ENCODE measurements around the gene FPR3. TPM values are rescaled to one million over a fixed set of nuclear protein-coding genes. Genes with fewer than 3 reads are reported as not detected.
A peak's percentile ranks its signal among the peaks of the same experiment; 100 is the strongest.
"Not testable (repeated sequence)": the region's sequence is repeated elsewhere in the genome, so short reads cannot be mapped to it uniquely, and the experiment has no call there.

Gene FPR3
- total RNA-seq, 1 donor from 2014 or later, result not detected

GRCh38 chr19:51803967-51804366 is 9.0 kb downstream of the FPR3 start:
- peak overlapping the region; percentile 26 for H2AFZ ChIP-seq (ENCODE audit: low read depth, low read length)
- no peaks in the 10 kb centered on the region for H3K27me3 Mint-ChIP-seq (ENCODE audit: low read depth, unreplicated experiment)
- H3K9ac ChIP-seq (ENCODE audit: low read length), result no peak overlapping the region
- H3K4me1 Mint-ChIP-seq (ENCODE audit: low read depth, unreplicated experiment), result peaks cover 3% of the 10 kb centered on the region
- peaks cover 3% of the 10 kb centered on the region for H3K9me3 ChIP-seq (ENCODE audit: insufficient read depth, low read depth, low read length)
- H3K4me3 Mint-ChIP-seq (ENCODE audit: unreplicated experiment), result no peak overlapping the region
- no peak overlapping the region for H3K27ac Mint-ChIP-seq (ENCODE audit: unreplicated experiment)
- H3K27ac ChIP-seq (ENCODE audit: low read depth, low read length), result no peak overlapping the region
- no peak for FAIRE-seq
- no peak overlapping the region for H3K4me3 ChIP-seq (ENCODE audit: insufficient read depth, low read depth, low read length)
- peaks cover 21% of the 10 kb centered on the region for H3K9me3 Mint-ChIP-seq (ENCODE audit: unreplicated experiment)
- H3K27me3 ChIP-seq (ENCODE audit: insufficient read depth, low read length), result no peaks in the 10 kb centered on the region
- no peak for TF ChIP-seq CTCF (IDR thresholded peaks at IDR 0.05; ENCODE audit: insufficient read depth, low read depth, low read length)
- TF ChIP-seq EZH2 (IDR thresholded peaks at IDR 0.05; ENCODE audit: insufficient read depth, low read length), result no peak
- no peaks in the 10 kb centered on the region for H3K36me3 ChIP-seq (ENCODE audit: insufficient read depth, low read length)
- no peaks in the 10 kb centered on the region for H3K79me2 ChIP-seq (ENCODE audit: insufficient read depth, low read length)
- DNase-seq (ENCODE audit: low read depth), result no peak
- no peaks in the 10 kb centered on the region for H3K36me3 Mint-ChIP-seq (ENCODE audit: low read depth, unreplicated experiment)
- H3K4me2 ChIP-seq (ENCODE audit: low read length), result no peak overlapping the region
- H4K20me1 ChIP-seq (ENCODE audit: insufficient read depth, low read length), result no peaks in the 10 kb centered on the region
- peaks cover 9% of the 10 kb centered on the region for H3K4me1 ChIP-seq (ENCODE audit: insufficient read depth, low read length)

GRCh38 chr19:51804789-51805188 is 9.8 kb downstream of the FPR3 start:
- not testable (repeated sequence) for H3K4me1 ChIP-seq (ENCODE audit: insufficient read depth, low read length); H4K20me1 ChIP-seq (ENCODE audit: insufficient read depth, low read length); H3K9me3 ChIP-seq (ENCODE audit: insufficient read depth, low read depth, low read length); H3K36me3 Mint-ChIP-seq (ENCODE audit: low read depth, unreplicated experiment); H3K27ac Mint-ChIP-seq (ENCODE audit: unreplicated experiment); H3K79me2 ChIP-seq (ENCODE audit: insufficient read depth, low read length); DNase-seq (ENCODE audit: low read depth); H2AFZ ChIP-seq (ENCODE audit: low read depth, low read length); H3K27ac ChIP-seq (ENCODE audit: low read depth, low read length); H3K4me3 Mint-ChIP-seq (ENCODE audit: unreplicated experiment); H3K9ac ChIP-seq (ENCODE audit: low read length); H3K4me1 Mint-ChIP-seq (ENCODE audit: low read depth, unreplicated experiment); H3K4me3 ChIP-seq (ENCODE audit: insufficient read depth, low read depth, low read length); H3K36me3 ChIP-seq (ENCODE audit: insufficient read depth, low read length); H3K4me2 ChIP-seq (ENCODE audit: low read length); FAIRE-seq; H3K27me3 ChIP-seq (ENCODE audit: insufficient read depth, low read length); H3K27me3 Mint-ChIP-seq (ENCODE audit: low read depth, unreplicated experiment)
- peaks cover 19% of the 10 kb centered on the region for H3K9me3 Mint-ChIP-seq (ENCODE audit: unreplicated experiment)

GRCh38 chr19:51805396-51805795 is 10.4 kb downstream of the FPR3 start:
- H3K4me3 ChIP-seq (ENCODE audit: insufficient read depth, low read depth, low read length); H3K4me3 Mint-ChIP-seq (ENCODE audit: unreplicated experiment); H3K27me3 Mint-ChIP-seq (ENCODE audit: low read depth, unreplicated experiment); H3K4me2 ChIP-seq (ENCODE audit: low read length); H3K4me1 Mint-ChIP-seq (ENCODE audit: low read depth, unreplicated experiment); H4K20me1 ChIP-seq (ENCODE audit: insufficient read depth, low read length); H3K36me3 Mint-ChIP-seq (ENCODE audit: low read depth, unreplicated experiment); H3K9ac ChIP-seq (ENCODE audit: low read length); H3K79me2 ChIP-seq (ENCODE audit: insufficient read depth, low read length); H3K27ac ChIP-seq (ENCODE audit: low read depth, low read length); H3K27me3 ChIP-seq (ENCODE audit: insufficient read depth, low read length); DNase-seq (ENCODE audit: low read depth); H3K9me3 ChIP-seq (ENCODE audit: insufficient read depth, low read depth, low read length); H3K4me1 ChIP-seq (ENCODE audit: insufficient read depth, low read length); H2AFZ ChIP-seq (ENCODE audit: low read depth, low read length); FAIRE-seq; H3K36me3 ChIP-seq (ENCODE audit: insufficient read depth, low read length); H3K27ac Mint-ChIP-seq (ENCODE audit: unreplicated experiment): not testable (repeated sequence)
- peaks cover 16% of the 10 kb centered on the region for H3K9me3 Mint-ChIP-seq (ENCODE audit: unreplicated experiment)

GRCh38 chr19:51806571-51806970 is 11.6 kb downstream of the FPR3 start:
- not testable (repeated sequence) for FAIRE-seq; H3K4me2 ChIP-seq (ENCODE audit: low read length)

More at GRCh38 chr19:51806571-51806970, 11.6 kb downstream of the FPR3 start:
- H3K4me3 ChIP-seq (ENCODE audit: insufficient read depth, low read depth, low read length); H3K9me3 ChIP-seq (ENCODE audit: insufficient read depth, low read depth, low read length); H4K20me1 ChIP-seq (ENCODE audit: insufficient read depth, low read length); H3K27me3 ChIP-seq (ENCODE audit: insufficient read depth, low read length); H3K79me2 ChIP-seq (ENCODE audit: insufficient read depth, low read length); H3K9ac ChIP-seq (ENCODE audit: low read length); H3K27ac Mint-ChIP-seq (ENCODE audit: unreplicated experiment); H3K4me3 Mint-ChIP-seq (ENCODE audit: unreplicated experiment); H3K4me1 Mint-ChIP-seq (ENCODE audit: low read depth, unreplicated experiment); H3K36me3 ChIP-seq (ENCODE audit: insufficient read depth, low read length); H3K36me3 Mint-ChIP-seq (ENCODE audit: low read depth, unreplicated experiment); H3K27me3 Mint-ChIP-seq (ENCODE audit: low read depth, unreplicated experiment); H2AFZ ChIP-seq (ENCODE audit: low read depth, low read length); H3K27ac ChIP-seq (ENCODE audit: low read depth, low read length); H3K4me1 ChIP-seq (ENCODE audit: insufficient read depth, low read length); DNase-seq (ENCODE audit: low read depth): not testable (repeated sequence)
- H3K9me3 Mint-ChIP-seq (ENCODE audit: unreplicated experiment), result peaks cover 18% of the 10 kb centered on the region

All from astrocyte (in vitro differentiated cells and primary cell).